ENCODE data around the gene MRGPRE. TPM values are rescaled to one million over a fixed set of nuclear protein-coding genes. Genes with fewer than 3 reads are reported as not detected.
"Not testable (repeated sequence)": the region's sequence is repeated elsewhere in the genome, so short reads cannot be mapped to it uniquely, and the experiment has no call there.

MRGPRE gene
- total RNA-seq: under 1 TPM in 1 of 6 donors, not detected in 5; 0.26 TPM

DNA sequence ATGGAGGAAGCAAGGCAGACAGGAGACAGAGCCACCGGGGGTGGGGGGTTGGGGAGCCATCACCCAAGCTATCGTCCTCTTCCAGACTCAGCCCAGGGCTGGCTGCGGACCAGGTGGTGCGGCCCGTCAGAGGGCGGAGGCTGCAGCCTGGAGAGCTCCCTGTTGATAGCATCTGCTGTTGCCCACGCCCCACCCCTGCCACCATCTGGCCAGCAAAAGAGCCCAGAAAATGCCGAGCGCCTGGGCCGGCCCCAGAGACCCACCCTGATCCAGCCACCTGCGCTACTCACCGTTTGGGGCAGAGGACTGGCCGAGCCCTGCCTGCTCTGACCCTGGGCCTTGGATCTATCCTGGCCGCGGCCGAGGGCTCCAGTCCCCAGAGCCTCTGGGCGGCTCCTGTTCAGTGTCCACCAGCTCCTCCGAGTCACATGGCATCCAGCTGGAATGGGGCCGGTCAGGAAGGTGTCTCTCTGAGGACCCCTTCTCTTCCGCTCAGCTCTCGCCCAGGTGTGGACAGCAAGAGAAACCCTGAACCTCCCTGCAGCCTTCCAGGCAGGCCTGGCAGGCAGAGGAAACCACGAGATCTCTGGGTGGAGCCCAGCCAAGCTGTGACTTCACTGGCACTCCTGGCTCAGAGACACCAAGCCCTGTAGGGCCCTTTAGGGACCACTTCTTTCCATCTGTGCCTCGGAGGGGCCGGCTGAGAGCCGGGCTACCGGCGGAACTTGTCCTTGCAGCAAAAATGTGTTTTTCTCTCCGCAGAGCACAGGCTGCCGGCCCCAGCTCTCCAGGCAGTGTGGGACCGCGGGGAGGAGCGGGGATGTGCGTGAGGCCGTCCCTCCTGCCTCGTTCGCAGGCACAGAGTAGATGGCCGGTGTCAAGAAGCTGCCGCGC is at the start of gene MRGPRE:
TSS of gene MRGPRE (minus strand) at position 567 of the 894 bp plus-strand sequence. CDS start 3,618 bp downstream, outside the sequence.
- Histone ChIP-seq H3K9me3 (no peaks in the 10 kb centered on the region), H3K27ac (no peak within 1 kb of the TSS), H3K36me3 (no peaks in the 10 kb centered on the region), H3K4me1 (peaks cover 0 to 7% (median 0%) of the 10 kb centered on the region in 4 donors), H3K4me3 (no peak within 1 kb of the TSS), H3K27me3 (no peaks in the 10 kb centered on the region)
- WGBS, 2 donors: 60 to 65% methylated on average over 34 to 37 of the region's 39 CpGs
- ATAC-seq (ENCODE audit: low FRiP score in 2 of 2): peak; percentile 16 to 17
- peak; percentile 18 to 80 for DNase-seq
- TF ChIP-seq POLR2AphosphoS5 (IDR thresholded peaks at IDR 0.05) (no peak), EP300 (IDR thresholded peaks at IDR 0.05) (no peak), POLR2A (IDR thresholded peaks at IDR 0.05) (no peak)
- TF ChIP-seq, protein P1, sequence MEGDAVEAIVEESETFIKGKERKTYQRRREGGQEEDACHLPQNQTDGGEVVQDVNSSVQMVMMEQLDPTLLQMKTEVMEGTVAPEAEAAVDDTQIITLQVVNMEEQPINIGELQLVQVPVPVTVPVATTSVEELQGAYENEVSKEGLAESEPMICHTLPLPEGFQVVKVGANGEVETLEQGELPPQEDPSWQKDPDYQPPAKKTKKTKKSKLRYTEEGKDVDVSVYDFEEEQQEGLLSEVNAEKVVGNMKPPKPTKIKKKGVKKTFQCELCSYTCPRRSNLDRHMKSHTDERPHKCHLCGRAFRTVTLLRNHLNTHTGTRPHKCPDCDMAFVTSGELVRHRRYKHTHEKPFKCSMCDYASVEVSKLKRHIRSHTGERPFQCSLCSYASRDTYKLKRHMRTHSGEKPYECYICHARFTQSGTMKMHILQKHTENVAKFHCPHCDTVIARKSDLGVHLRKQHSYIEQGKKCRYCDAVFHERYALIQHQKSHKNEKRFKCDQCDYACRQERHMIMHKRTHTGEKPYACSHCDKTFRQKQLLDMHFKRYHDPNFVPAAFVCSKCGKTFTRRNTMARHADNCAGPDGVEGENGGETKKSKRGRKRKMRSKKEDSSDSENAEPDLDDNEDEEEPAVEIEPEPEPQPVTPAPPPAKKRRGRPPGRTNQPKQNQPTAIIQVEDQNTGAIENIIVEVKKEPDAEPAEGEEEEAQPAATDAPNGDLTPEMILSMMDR (IDR thresholded peaks at IDR 0.05): no peak

- not testable (repeated sequence) for H3K27me3 ChIP-seq; H3K27ac ChIP-seq; H3K4me1 ChIP-seq; H3K36me3 ChIP-seq; H3K4me3 ChIP-seq; DNase-seq; ATAC-seq (ENCODE audit: low FRiP score in 2 of 2); H3K9me3 ChIP-seq
- WGBS, 2 donors: 85 to 100% methylated on average over 1 of the region's 10 CpGs
Observed at GRCh38 chr11:3281146-3281545, 48.9 kb upstream of the MRGPRE start.

GRCh38 chr11:3280662-3281061 is 48.4 kb upstream of the MRGPRE start:
- H3K27ac ChIP-seq: not testable (repeated sequence)

DNA sequence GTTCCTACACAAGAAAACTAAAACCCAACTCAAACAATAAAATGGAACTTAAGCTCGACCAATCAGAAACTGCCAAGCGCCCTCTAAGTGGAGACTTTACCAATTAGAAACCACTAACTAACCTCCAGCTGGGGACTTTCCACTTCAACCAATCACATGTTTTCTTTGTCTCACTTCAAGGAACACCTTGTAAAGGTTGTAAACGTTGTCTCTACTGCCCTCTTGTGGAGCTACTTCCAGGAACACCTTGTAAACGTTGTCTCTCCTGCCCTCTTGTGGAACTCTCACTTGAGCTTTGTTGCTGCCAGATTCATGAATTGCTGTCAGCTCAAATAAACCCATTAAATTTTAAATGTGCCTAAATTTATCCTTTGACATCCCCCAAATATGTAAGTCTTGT is 46.7 kb upstream of the MRGPRE start:
- not testable (repeated sequence) for H3K4me3 ChIP-seq; H3K4me1 ChIP-seq; DNase-seq; ATAC-seq (ENCODE audit: low FRiP score in 2 of 2); H3K27me3 ChIP-seq; H3K36me3 ChIP-seq; H3K9me3 ChIP-seq; H3K27ac ChIP-seq
- WGBS, 2 donors: no CpG with 5 or more reads among the region's 4 CpGs

More at GRCh38 chr11:3280662-3281061, 48.4 kb upstream of the MRGPRE start:
- peak in 1 of 2 donors; percentile 26 for ATAC-seq (ENCODE audit: low FRiP score in 2 of 2)
- H3K27me3 ChIP-seq, H3K36me3 ChIP-seq, DNase-seq, H3K4me1 ChIP-seq, H3K4me3 ChIP-seq, H3K9me3 ChIP-seq: not testable (repeated sequence)
- no CpG with 5 or more reads among the region's 10 CpGs for WGBS, 2 donors

- not testable (repeated sequence) for H3K4me3 ChIP-seq; DNase-seq; ATAC-seq (ENCODE audit: low FRiP score in 2 of 2); H3K4me1 ChIP-seq; H3K27ac ChIP-seq; H3K9me3 ChIP-seq; H3K36me3 ChIP-seq; H3K27me3 ChIP-seq
- 79% methylated on average over 2 of the region's 8 CpGs; no CpG with 5 or more reads in 1 of the 2 donors for WGBS, 2 donors
Observed at GRCh38 chr11:3273629-3274028, 41.4 kb upstream of the MRGPRE start.

DNA sequence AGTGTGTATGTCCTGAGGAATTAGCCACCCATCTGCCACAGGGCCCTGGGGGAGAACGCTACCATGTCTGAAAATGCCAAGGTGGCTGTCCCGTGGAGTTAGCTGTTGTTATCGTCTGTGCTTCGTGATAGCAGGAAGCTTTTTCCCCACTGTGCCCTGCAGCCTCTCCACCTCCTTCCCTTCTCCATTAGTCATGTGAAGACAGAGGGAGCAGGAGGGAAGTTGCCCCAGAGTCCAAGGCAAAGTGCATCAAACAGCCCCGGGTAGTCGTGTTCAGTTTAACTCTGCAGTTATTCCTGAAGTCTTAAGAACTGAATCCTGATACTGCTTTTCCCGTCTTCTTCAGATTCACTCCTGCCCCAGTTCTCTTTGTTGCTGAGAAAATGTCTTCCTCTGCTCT is 30.3 kb upstream of the MRGPRE start:
- ATAC-seq (ENCODE audit: low FRiP score in 2 of 2); H3K4me1 ChIP-seq; H3K27me3 ChIP-seq; H3K4me3 ChIP-seq; H3K36me3 ChIP-seq; H3K9me3 ChIP-seq; H3K27ac ChIP-seq; DNase-seq: not testable (repeated sequence)
- WGBS, 2 donors: 47 to 49% methylated on average over 3 to 6 of the region's 7 CpGs

DNA sequence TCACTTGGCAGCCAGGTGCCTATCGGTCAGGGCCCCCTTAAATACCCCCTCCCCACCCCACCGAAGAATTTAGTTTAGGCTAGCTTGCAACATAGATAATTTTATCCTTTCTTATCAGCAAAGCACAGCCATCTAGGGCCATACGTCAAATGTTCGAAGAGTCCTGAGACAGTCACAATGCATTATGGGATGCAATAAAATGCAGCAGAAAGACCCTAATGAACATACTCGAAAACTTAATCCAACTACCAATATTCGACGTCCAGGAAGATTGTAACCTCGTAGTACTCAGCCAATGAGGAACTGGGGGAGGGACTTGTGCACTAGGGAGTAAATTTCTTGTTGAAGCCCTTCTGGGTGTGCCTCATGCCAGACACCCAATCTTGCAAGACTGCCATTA is 29.6 kb upstream of the MRGPRE start:
- not testable (repeated sequence) for H3K9me3 ChIP-seq; ATAC-seq (ENCODE audit: low FRiP score in 2 of 2); H3K27ac ChIP-seq; H3K36me3 ChIP-seq; H3K27me3 ChIP-seq; H3K4me1 ChIP-seq; H3K4me3 ChIP-seq; DNase-seq
- WGBS, 2 donors: 71 to 76% methylated on average over 6 to 7 of the region's 8 CpGs

- ATAC-seq (ENCODE audit: low FRiP score in 2 of 2); H3K27me3 ChIP-seq; H3K4me1 ChIP-seq; H3K27ac ChIP-seq; H3K36me3 ChIP-seq; H3K4me3 ChIP-seq; DNase-seq; H3K9me3 ChIP-seq: not testable (repeated sequence)
- WGBS, 2 donors: 100% methylated on average over 1 of the region's 1 CpG; no CpG with 5 or more reads in 1 of the 2 donors
Observed at GRCh38 chr11:3257509-3257908, 25.3 kb upstream of the MRGPRE start.

DNA sequence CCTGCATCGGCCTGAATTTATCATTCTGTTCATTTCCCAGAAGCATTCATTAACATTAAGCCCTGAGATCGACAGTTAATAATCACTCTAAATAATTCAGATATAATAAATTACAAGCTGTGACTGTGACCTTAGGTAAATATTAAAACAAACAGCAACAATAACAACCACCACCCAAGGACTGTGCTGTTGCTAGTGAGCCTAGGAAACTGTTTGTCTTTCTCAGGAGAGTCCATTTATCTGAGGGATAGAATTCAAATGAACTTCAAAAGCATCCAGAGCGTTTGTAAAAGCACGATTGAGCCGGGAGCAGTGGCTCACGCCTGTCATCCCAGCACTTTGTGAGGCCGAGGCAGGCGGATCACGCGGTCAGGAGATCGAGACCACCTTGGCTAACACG is 23.0 kb upstream of the MRGPRE start:
- H3K9me3 ChIP-seq; H3K27me3 ChIP-seq; DNase-seq; H3K27ac ChIP-seq; ATAC-seq (ENCODE audit: low FRiP score in 2 of 2); H3K4me3 ChIP-seq; H3K36me3 ChIP-seq; H3K4me1 ChIP-seq: not testable (repeated sequence)
- no CpG with 5 or more reads among the region's 12 CpGs for WGBS, 2 donors

DNA sequence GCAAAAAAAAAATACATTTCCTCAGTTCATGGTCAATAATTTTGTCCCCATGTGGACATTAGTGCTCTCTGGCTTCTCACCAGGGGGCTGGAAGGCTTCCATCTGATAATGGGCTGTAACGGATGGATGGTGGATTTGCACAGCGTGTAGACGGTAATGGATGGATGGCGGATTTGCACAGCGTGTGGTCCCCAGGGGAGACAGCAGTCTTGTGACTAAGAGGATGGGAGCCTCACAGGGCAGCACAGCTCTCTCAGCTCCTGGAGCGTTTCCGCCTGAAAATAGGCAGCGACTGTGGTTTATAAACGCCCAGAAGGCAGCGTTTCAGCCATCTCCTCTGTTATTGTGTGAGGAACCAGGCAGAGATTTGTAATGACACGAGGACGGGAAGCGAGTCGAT is 22.6 kb upstream of the MRGPRE start:
- not testable (repeated sequence) for H3K27me3 ChIP-seq; H3K4me3 ChIP-seq; H3K4me1 ChIP-seq; H3K9me3 ChIP-seq; ATAC-seq (ENCODE audit: low FRiP score in 2 of 2); H3K36me3 ChIP-seq; H3K27ac ChIP-seq; DNase-seq
- no CpG with 5 or more reads among the region's 14 CpGs for WGBS, 2 donors

All from upper lobe of left lung (tissue), 6 donors.